Upper lobe of left lung (tissue), 4 donors: Measurements from ENCODE around the gene POMC.

Experiments
- EP300 ChIP-seq, 4 donors: sonication (generic); formaldehyde crosslinking; IDR thresholded peaks; one replicate each; pipeline ENCODE4 v1.5.1; 2017; ENCODE audit warnings: antibody characterized with exemption in 4 of 4, control low read depth in 2 of 4
- TF ChIP-seq, protein P1 (sequence below), 6 experiments: fragments of 450-650 bp in 4 of 6; fragments of 200-600 bp in 2 of 6; sonication (generic) in 2 of 6; IDR thresholded peaks; one replicate each; pipeline ENCODE4 v1.5.1; 2016 to 2019; ENCODE audit warnings: antibody characterized with exemption in 6 of 6

DNA sequence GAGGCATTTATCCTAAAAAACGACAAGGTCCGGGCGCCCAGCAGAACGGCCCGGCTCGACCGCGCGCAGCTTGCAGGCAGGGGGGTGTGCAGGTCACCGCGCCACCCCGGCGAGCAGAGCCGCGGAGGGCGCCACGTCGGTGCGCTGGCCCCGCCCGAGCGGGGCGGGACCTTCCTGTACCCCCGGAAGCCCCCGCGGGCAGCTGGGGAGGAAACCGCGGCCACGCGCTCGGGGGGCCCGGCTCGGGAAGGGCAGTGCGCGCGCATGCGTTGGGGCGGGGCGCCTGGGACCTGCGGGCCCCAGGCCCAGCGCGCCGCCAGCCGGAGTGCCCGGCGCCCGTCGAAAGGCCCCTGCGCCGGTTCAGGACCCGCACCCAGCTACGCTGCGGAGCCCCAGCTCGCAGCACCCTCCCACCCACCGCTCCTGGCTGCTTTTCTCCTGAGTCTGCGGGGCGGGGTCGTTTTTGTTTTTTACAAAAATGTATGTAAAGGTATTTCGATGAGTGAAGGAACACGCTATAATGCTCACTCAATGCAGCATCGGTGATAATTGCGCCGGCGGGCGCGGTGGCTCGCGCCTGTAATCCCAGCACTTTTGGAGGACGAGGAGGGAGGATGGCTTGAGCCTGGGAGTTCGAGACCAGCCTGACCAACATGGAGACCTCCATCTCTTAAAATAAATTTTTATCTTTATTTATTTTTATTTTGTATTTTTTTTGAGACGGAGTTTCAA, 47.7 kb upstream of the POMC start:
- TF ChIP-seq, protein P1, sequence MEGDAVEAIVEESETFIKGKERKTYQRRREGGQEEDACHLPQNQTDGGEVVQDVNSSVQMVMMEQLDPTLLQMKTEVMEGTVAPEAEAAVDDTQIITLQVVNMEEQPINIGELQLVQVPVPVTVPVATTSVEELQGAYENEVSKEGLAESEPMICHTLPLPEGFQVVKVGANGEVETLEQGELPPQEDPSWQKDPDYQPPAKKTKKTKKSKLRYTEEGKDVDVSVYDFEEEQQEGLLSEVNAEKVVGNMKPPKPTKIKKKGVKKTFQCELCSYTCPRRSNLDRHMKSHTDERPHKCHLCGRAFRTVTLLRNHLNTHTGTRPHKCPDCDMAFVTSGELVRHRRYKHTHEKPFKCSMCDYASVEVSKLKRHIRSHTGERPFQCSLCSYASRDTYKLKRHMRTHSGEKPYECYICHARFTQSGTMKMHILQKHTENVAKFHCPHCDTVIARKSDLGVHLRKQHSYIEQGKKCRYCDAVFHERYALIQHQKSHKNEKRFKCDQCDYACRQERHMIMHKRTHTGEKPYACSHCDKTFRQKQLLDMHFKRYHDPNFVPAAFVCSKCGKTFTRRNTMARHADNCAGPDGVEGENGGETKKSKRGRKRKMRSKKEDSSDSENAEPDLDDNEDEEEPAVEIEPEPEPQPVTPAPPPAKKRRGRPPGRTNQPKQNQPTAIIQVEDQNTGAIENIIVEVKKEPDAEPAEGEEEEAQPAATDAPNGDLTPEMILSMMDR (IDR thresholded peaks at IDR 0.05): no peak
- no peak for TF ChIP-seq EP300 (IDR thresholded peaks at IDR 0.05)
